ENCODE measurements around the gene HIF1AN.
"Not testable (repeated sequence)": the region's sequence is repeated elsewhere in the genome, so short reads cannot be mapped to it uniquely, and the experiment has no call there.

Gene HIF1AN

GRCh38 chr10:100567826-100568225 lies 32.1 kb downstream of the HIF1AN start:
- DNase-seq, result no peak

GRCh38 chr10:100568912-100569311 lies 33.2 kb downstream of the HIF1AN start:
- DNase-seq, result no peak

GRCh38 chr10:100569687-100570481 lies 34.1 kb downstream of the HIF1AN start:
- DNase-seq, result peak; percentile 66

- no peak for DNase-seq
These were observed 34.8 kb downstream of the HIF1AN start for GRCh38 chr10:100570506-100570905.

- no peak for DNase-seq
These were observed 35.5 kb downstream of the HIF1AN start for GRCh38 chr10:100571084-100571856.

GRCh38 chr10:100575146-100575545 lies 39.4 kb downstream of the HIF1AN start:
- not testable (repeated sequence) for DNase-seq

GRCh38 chr10:100575585-100576281 lies 40.0 kb downstream of the HIF1AN start:
- DNase-seq, result no peak

GRCh38 chr10:100576282-100576635 lies 40.5 kb downstream of the HIF1AN start:
- DNase-seq, result no peak

GRCh38 chr10:100579261-100580090 lies 43.7 kb downstream of the HIF1AN start:
- DNase-seq, result no peak

- DNase-seq, result no peak
These were observed 51.2 kb downstream of the HIF1AN start for GRCh38 chr10:100586959-100587358.

GRCh38 chr10:100598166-100598565 lies 62.4 kb downstream of the HIF1AN start:
- DNase-seq, result no peak

GRCh38 chr10:100600218-100600617 lies 64.5 kb downstream of the HIF1AN start:
- no peak for DNase-seq

GRCh38 chr10:100607439-100607838 lies 71.7 kb downstream of the HIF1AN start:
- no peak for DNase-seq
